CD4-positive, alpha-beta T cell (primary cell): Measurements from ENCODE around the gene PER1. TPM values are rescaled to one million over a fixed set of nuclear protein-coding genes. Genes with fewer than 3 reads are reported as not detected.

Experiments
- ATAC-seq: fragments of 200-7000 bp; cut with Tn5 transposase; one replicate; pipeline ENCODE4 v1.10.0; 2022; ENCODE audit warnings: mild to moderate bottlenecking; ENCODE audit not compliant: poor library complexity
- CTCF ChIA-PET: fragments of 350-600 bp; sonication (Branson Sonifier 250); formaldehyde crosslinking; loops from one replicate; lab custom pipeline; 2021; ENCODE audit warnings: antibody characterized with exemption, inconsistent platforms; lab: Charles Lee
- POLR2A ChIA-PET: fragments of 350-600 bp; sonication (Branson Sonifier 250); formaldehyde crosslinking; loops from one replicate; lab custom pipeline; 2021; ENCODE audit warnings: antibody characterized with exemption, inconsistent platforms; lab: Charles Lee
- DNase-seq, 14 experiments: peaks; one replicate each; pipeline ENCODE4 v3.0.0-alpha.2; 2013 to 2020; ENCODE audit warnings: mixed read lengths in 2 of 14
- H3K27ac ChIP-seq, 2 donors: one replicate each; pipeline versions ENCODE4 v1.5.1 to v1.7.0; 2013; ENCODE audit warnings: low read length in 2 of 2, low read depth in 1 of 2, mild to moderate bottlenecking in 1 of 2
- H3K27me3 ChIP-seq, 2 experiments: 1 replicate in 1 of 2; 2 replicates in 1 of 2; pipeline versions ENCODE4 v1.6.1 to v1.7.0; 2013; ENCODE audit warnings: low read length in 2 of 2, control low read depth in 1 of 2, mild to moderate bottlenecking in 1 of 2, moderate library complexity in 1 of 2; ENCODE audit not compliant: insufficient read depth in 2 of 2, control insufficient read depth in 1 of 2
- H3K36me3 ChIP-seq: one replicate; pipeline ENCODE4 v1.6.1; 2013; ENCODE audit warnings: low read length, control low read depth; ENCODE audit not compliant: insufficient read depth
- H3K4me1 ChIP-seq: one replicate; pipeline ENCODE4 v1.6.1; 2013; ENCODE audit warnings: low read length, control low read depth; ENCODE audit not compliant: insufficient read depth
- H3K4me3 ChIP-seq: one replicate; pipeline ENCODE4 v1.5.1; 2013; ENCODE audit warnings: mild to moderate bottlenecking, low read length, moderate library complexity
- H3K9me3 ChIP-seq, 2 experiments: 1 replicate in 1 of 2; 2 replicates in 1 of 2; pipeline versions ENCODE4 v1.6.1 to v1.7.0; 2013; ENCODE audit warnings: low read length in 2 of 2, mild to moderate bottlenecking in 2 of 2, control low read depth in 1 of 2, moderate library complexity in 1 of 2; ENCODE audit not compliant: control insufficient read depth in 1 of 2, insufficient read depth in 1 of 2
- H3K27ac Mint-ChIP-seq: one replicate; pipeline ENCODE4 v1.8.0; 2020; ENCODE audit warnings: mixed read lengths
- H3K27me3 Mint-ChIP-seq: one replicate; pipeline ENCODE4 v1.8.0; 2021; ENCODE audit warnings: mixed read lengths
- H3K36me3 Mint-ChIP-seq: one replicate; pipeline ENCODE4 v1.8.0; 2021; ENCODE audit warnings: low read depth, mixed read lengths
- H3K4me1 Mint-ChIP-seq: one replicate; pipeline ENCODE4 v1.8.0; 2021; ENCODE audit warnings: low read depth, mixed read lengths
- H3K4me3 Mint-ChIP-seq: one replicate; pipeline ENCODE4 v1.8.0; 2020; ENCODE audit warnings: mild to moderate bottlenecking, mixed read lengths
- H3K9me3 Mint-ChIP-seq: one replicate; pipeline ENCODE4 v1.8.0; 2020; ENCODE audit warnings: mixed read lengths
- intact Hi-C, 2 experiments: fragments of 100-400 bp; cut with DNase I in 1 of 2; cut with micrococcal nuclease in 1 of 2; formaldehyde crosslinking; loops; one replicate each; pipeline versions ENCODE4 v1.15.1 to v1.9.0; 2023 to 2025; cut with DNase I, micrococcal nuclease
- total RNA-seq, 174 experiments: library from RNA in 2 of 174; stranded (reverse) in 2 of 174; gene quantifications; one replicate each; pipeline ENCODE4 v1.2.3 and lab custom pipeline; 2021 to 2026
- TF ChIP-seq, protein P1 (sequence below): fragments of 200-600 bp; IDR thresholded peaks from one replicate; pipeline ENCODE4 v1.8.0; 2022; ENCODE audit warnings: antibody characterized with exemption, mild to moderate bottlenecking

PER1 gene
- total RNA-seq, 2 experiments from 2014 or later: 1,723 to 1,794 TPM

- Histone ChIP-seq H3K36me3 (peaks cover 58% of the 10 kb centered on the region), H3K27ac (no peak overlapping the region), H3K27me3 (no peaks in the 10 kb centered on the region), H3K4me3 (no peak overlapping the region), H3K4me1 (peaks cover 26% of the 10 kb centered on the region), H3K9me3 (no peaks in the 10 kb centered on the region)
- peak overlapping the region; percentile 70 for H3K4me3 Mint-ChIP-seq
- H3K9me3 Mint-ChIP-seq: no peaks in the 10 kb centered on the region
- peak in 1 of 14 experiments; percentile 20 for DNase-seq
- H3K27ac Mint-ChIP-seq: no peak overlapping the region
- ChIA-PET CTCF (interaction anchor here (1.0 to 4.6 kb wide), 4 partner anchors 13 to 22 kb away, joined by 3 to 42 read pairs (median 5); partner anchors contain the start of gene ALOXE3), POLR2A (interaction anchor here (0.9 to 5.6 kb wide), 9 partner anchors 9 to 106 kb away, joined by 3 to 105 read pairs (median 25); partner anchors contain the start of genes BORCS6 and CTC1)
- intact Hi-C loops: no loop called here
- H3K36me3 Mint-ChIP-seq: peaks cover 59% of the 10 kb centered on the region
- TF ChIP-seq, protein P1, sequence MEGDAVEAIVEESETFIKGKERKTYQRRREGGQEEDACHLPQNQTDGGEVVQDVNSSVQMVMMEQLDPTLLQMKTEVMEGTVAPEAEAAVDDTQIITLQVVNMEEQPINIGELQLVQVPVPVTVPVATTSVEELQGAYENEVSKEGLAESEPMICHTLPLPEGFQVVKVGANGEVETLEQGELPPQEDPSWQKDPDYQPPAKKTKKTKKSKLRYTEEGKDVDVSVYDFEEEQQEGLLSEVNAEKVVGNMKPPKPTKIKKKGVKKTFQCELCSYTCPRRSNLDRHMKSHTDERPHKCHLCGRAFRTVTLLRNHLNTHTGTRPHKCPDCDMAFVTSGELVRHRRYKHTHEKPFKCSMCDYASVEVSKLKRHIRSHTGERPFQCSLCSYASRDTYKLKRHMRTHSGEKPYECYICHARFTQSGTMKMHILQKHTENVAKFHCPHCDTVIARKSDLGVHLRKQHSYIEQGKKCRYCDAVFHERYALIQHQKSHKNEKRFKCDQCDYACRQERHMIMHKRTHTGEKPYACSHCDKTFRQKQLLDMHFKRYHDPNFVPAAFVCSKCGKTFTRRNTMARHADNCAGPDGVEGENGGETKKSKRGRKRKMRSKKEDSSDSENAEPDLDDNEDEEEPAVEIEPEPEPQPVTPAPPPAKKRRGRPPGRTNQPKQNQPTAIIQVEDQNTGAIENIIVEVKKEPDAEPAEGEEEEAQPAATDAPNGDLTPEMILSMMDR: no peak
- peaks cover 3% of the 10 kb centered on the region for H3K27me3 Mint-ChIP-seq
- no peak for ATAC-seq
- peaks cover 5% of the 10 kb centered on the region for H3K4me1 Mint-ChIP-seq
These were observed 11.2 kb downstream of the PER1 start for GRCh38 chr17:8141045-8141444.

GRCh38 chr17:8140065-8141029, 11.9 kb downstream of the PER1 start:
- no peaks in the 10 kb centered on the region for H3K27me3 ChIP-seq
- Mint-ChIP-seq H3K9me3 (no peaks in the 10 kb centered on the region), H3K36me3 (peaks cover 52% of the 10 kb centered on the region), H3K27me3 (peaks cover 3% of the 10 kb centered on the region), H3K27ac (no peak overlapping the region), H3K4me1 (peaks cover 5% of the 10 kb centered on the region), H3K4me3 (peak overlapping the region; percentile 70)
- CTCF ChIA-PET: interaction anchor here (1.0 to 4.6 kb wide), 12 partner anchors 8 to 82 kb away, joined by 3 to 42 read pairs (median 8); partner anchors contain the start of gene ALOXE3
- no peak overlapping the region for H3K27ac ChIP-seq
- POLR2A ChIA-PET: interaction anchor here (0.8 to 5.6 kb wide), 17 partner anchors 8 to 155 kb away, joined by 3 to 105 read pairs (median 20); partner anchors contain the start of genes ALOXE3, AURKB, CTC1 and HES7
- TF ChIP-seq, protein P1: no peak
- peaks cover 26% of the 10 kb centered on the region for H3K4me1 ChIP-seq
- intact Hi-C loops: no loop called here
- no peaks in the 10 kb centered on the region for H3K9me3 ChIP-seq
- DNase-seq (peak in 2 of 14 experiments; percentile 36 to 63), ATAC-seq (no peak)
- peaks cover 51% of the 10 kb centered on the region for H3K36me3 ChIP-seq
- no peak overlapping the region for H3K4me3 ChIP-seq

DNA sequence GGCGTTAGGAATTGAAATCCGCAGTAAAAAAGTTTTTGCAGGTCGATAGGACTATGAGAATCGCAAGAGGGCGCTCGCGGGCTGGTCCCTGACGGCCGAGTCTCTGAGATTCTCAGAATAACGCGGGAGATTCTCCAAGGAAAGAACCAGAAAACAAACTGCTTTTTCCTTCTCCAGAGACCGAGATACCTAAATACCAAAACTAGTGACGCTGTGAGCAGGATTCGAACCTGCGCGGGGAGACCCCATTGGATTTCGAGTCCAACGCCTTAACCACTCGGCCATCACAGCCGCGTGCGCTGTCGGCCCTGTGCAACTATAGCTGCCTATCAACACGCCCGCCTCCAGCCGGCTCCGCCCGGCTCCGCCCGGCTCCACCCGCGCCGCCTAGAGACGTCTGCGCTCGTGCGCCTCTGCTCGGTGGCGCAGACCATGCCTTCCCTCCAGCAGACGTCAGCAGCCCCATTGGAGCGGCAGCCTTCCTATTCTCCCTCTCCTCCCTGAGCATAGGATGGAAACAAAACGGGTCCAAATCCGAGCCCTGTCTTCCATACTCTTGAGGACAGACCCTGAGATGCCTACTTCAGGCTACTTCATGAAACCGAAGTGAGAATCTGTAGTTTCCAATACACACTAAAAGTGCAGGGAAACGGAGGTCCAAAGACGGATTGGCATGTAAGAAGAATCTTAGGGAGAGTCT, 13.4 kb downstream of the PER1 start:
- H3K27me3 Mint-ChIP-seq: peaks cover 2% of the 10 kb centered on the region
- CTCF ChIA-PET: interaction anchor here (0.9 to 4.6 kb wide), 26 partner anchors 9 to 162 kb away, joined by 3 to 42 read pairs (median 6); partner anchors contain the start of genes ALOXE3, BORCS6, CTC1 and HES7
- H3K27ac Mint-ChIP-seq: no peak overlapping the region
- Histone ChIP-seq H3K27ac (peak overlapping the region; percentile 71 to 91), H3K4me1 (peaks cover 26% of the 10 kb centered on the region), H3K27me3 (no peaks in the 10 kb centered on the region), H3K9me3 (no peaks in the 10 kb centered on the region), H3K4me3 (peak overlapping the region; percentile 71), H3K36me3 (peaks cover 36% of the 10 kb centered on the region)
- peaks cover 2% of the 10 kb centered on the region for H3K4me1 Mint-ChIP-seq
- TF ChIP-seq, protein P1: peak; percentile 75
- intact Hi-C loops: loop anchor here (1.0 to 5.0 kb wide), 11 partner anchors 13 to 161 kb away; partner anchors contain the start of gene HES7 (in 1 of the 2)
- no peaks in the 10 kb centered on the region for H3K9me3 Mint-ChIP-seq
- DNase-seq (peak; percentile 91 to 97 (median 95)), ATAC-seq (peak; percentile 86)
- peaks cover 37% of the 10 kb centered on the region for H3K36me3 Mint-ChIP-seq
- no peak overlapping the region for H3K4me3 Mint-ChIP-seq
- POLR2A ChIA-PET: interaction anchor here (1.0 to 5.6 kb wide), 22 partner anchors 9 to 162 kb away, joined by 3 to 105 read pairs (median 12); partner anchors contain the start of genes ALOXE3, AURKB, BORCS6 and CTC1
